NB4 (cell line): Measurements from ENCODE around the gene NFIB.

ENCODE experiments used
- DNase-seq: peaks from one replicate; pipeline ENCODE4 v3.0.0; 2010; ENCODE audit warnings: low read depth
- H3K4me3 ChIP-seq: one replicate; pipeline ENCODE4 v1.5.1; 2011; ENCODE audit warnings: mild to moderate bottlenecking, low read depth, low read length, moderate library complexity
- CTCF ChIP-seq: IDR thresholded peaks from one replicate; pipeline ENCODE4 v1.5.1; 2012; ENCODE audit warnings: low read depth, low read length
- MAX ChIP-seq: IDR thresholded peaks from 2 replicates; pipeline ENCODE4 v1.6.1; 2011; ENCODE audit warnings: low read depth, low read length
- MYC ChIP-seq: IDR thresholded peaks from 2 replicates; pipeline ENCODE4 v1.6.1; 2011; ENCODE audit warnings: low read depth, low read length
- POLR2A ChIP-seq: IDR thresholded peaks from 2 replicates; pipeline ENCODE4 v1.6.1; 2011; ENCODE audit warnings: mild to moderate bottlenecking; ENCODE audit not compliant: insufficient read length; ENCODE audit errors: extremely low read depth

NFIB gene

GRCh38 chr9:14096258-14096922, 217.6 kb downstream of the NFIB start:
- H3K4me3 ChIP-seq, result no peak overlapping the region
- no peak for DNase-seq

GRCh38 chr9:14095277-14095676, 218.7 kb downstream of the NFIB start:
- no peak for TF ChIP-seq MYC
- no peak for DNase-seq

More at GRCh38 chr9:14096258-14096922, 217.6 kb downstream of the NFIB start:
- TF ChIP-seq MAX, result no peak
- TF ChIP-seq CTCF, result no peak
- no peak for TF ChIP-seq POLR2A
- TF ChIP-seq MYC, result no peak

GRCh38 chr9:14094491-14094890, 219.4 kb downstream of the NFIB start:
- DNase-seq, result no peak
- TF ChIP-seq MAX (no peak), MYC (no peak), CTCF (no peak), POLR2A (no peak)
- no peak overlapping the region for H3K4me3 ChIP-seq

More at GRCh38 chr9:14095277-14095676, 218.7 kb downstream of the NFIB start:
- H3K4me3 ChIP-seq, result no peak overlapping the region

DNA sequence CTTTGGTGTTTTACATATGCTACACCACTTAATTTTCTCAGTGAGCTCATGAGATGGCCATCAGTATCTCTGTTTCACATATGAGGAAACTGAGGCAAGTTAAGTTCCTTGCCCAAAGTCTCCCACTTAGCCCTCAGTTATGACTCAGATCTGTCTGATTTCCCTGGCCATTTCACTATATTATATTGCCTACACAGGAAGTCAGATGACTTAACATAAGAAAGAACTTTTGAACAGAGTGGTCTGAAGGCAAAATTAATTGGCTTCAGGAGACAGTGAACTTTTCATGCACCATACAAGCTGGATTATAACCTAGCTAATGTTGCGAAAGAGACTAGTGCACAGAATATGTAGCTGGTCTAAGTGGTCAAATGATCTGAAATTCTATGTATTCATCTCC, 221.6 kb downstream of the NFIB start:
- no peak overlapping the region for H3K4me3 ChIP-seq
- DNase-seq, result no peak
- no peak for TF ChIP-seq CTCF
- TF ChIP-seq MAX, result no peak
- no peak for TF ChIP-seq POLR2A
- no peak for TF ChIP-seq MYC

DNA sequence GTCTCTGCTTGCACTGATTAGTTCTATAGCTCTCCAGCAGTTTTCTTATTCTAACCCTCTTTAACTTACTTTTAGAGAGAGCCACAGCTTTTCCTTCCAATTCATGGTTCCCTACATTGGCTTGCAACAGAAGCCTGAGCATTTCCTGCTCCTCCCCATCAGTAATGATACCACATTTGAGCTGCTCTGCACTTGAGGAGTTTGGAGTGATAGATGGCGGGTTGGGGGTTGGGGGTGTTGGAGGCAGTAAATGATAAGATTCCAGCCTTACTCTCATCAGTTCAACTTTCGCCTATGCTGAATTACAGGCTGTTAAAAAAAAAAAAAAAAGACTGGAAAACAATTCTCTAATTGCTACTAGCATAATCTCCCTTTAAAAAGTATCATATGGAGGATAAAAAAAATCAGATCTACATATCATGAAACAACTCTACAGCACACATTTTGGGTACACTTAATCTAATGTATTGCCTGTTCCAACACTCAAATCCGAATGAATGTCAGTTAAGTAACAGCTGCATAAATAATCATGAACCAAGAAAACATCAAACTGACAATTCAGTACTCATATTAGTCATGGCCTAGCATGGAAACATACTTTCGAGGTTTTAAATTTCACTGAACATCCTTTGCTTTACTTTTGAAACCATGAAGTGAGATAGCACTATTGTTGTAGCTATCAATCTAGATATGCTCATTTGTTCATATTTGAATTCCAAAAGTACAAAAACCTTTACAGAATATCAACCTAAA, 224.7 kb downstream of the NFIB start:
- no peak overlapping the region for H3K4me3 ChIP-seq
- TF ChIP-seq CTCF (no peak), MAX (no peak), POLR2A (no peak)
- DNase-seq, result no peak

- no peak overlapping the region for H3K4me3 ChIP-seq
- DNase-seq, result no peak
- no peak for TF ChIP-seq CTCF
Observed at GRCh38 chr9:14087576-14087975, 226.4 kb downstream of the NFIB start.
